GM18867 (cell line): Measurements from ENCODE around the gene AQP6.

Source experiments
- ATAC-seq: cut with Tn5 transposase; IDR thresholded peaks from one replicate; pipeline ENCODE4 v1.9.1; 2021; ENCODE audit warnings: mild to moderate bottlenecking, moderate library complexity; ENCODE audit not compliant: unreplicated experiment

Gene AQP6

DNA sequence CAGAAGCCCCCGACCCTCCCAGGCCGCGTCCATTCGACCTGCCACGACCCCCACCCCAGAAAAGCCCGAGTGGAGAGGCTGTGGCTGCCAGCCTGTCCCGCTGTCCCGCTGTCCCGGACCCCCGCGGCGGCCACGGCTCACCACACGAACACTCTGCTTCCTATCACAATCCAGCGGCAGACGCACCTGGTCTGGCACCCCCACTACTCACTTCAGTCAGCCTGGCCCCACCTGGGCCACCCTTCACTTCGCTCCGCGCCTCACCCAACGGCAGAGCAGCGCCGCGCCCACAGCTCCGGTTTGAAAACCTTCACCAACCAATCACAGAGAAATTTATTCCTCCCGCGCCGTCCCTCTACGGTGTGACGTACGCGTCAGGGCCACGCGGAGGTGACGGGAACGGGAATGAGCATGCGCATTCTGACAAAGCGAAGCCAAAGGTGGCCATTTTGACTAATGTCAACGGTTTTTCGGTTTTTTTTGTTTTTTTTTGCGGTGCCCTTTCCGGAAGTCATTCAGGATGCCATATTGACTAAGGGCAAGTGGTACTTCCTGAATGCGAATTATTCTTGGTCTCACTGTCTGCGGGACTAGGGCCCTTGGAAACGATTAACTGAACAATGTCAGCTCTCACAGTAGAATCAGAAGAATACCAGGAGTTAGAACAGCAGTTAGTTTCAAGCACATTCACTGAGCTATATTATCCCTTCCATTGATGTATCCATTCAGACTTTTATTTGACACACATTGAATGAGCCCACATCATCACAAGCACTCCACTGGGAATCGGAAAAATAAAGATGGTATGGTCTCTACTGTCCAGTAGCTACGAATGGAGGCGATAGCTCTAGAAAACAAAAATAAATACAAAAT, 52.7 kb downstream of the AQP6 start, which contains the start of gene RACGAP1:
Gene RACGAP1 (minus strand): TSS at position 308 of the 873 bp plus-strand sequence. CDS start 8,779 bp downstream, outside the sequence.
- peak; percentile 89 for ATAC-seq

DNA sequence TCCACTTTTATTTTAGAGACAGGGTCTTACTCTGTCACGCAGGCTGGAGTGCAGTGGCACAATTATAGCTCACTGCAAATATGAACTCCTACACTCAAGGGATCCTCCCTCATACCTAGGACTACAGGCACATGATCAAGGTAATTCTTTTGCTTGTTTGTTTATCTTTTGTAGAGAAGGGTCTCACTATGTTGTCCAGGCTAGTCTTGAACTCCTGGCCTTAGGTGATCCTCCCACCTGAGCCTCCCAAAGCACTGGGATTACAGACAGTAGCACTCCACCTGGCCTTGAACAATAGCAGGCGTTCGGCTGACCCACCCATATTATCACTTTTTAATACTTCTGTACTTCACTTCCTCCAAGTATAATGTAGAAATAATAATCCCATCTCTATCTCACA, 53.9 kb downstream of the AQP6 start:
- ATAC-seq, result no peak
